Measurements from ENCODE around the gene APOBEC3B. TPM values are rescaled to one million over a fixed set of nuclear protein-coding genes. Genes with fewer than 3 reads are reported as not detected.

Gene APOBEC3B
- total RNA-seq, 2 experiments from 2014 or later = 1.7 to 31.9 TPM

DNA sequence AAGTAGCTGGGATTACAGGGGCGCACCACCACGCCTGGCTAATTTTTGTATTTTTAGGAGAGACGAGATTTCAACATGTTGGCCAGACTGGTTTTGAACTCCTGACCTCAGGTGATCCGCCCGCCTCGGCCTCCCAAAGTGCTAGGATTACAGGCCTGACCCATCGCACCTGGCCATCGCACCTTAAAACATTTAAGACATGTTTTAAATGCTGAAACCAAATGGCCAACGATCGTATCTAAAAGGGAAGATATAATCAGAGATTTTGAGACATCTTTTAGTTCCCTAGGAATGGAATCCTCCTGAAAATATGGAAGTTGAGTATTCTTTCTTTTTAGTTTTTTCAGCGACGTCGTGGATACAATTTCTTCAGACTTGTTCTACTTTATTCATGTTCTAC, 46.5 kb upstream of the APOBEC3B start:
- CTCF ChIA-PET (ENCODE audit: unreplicated experiment) = no interaction called here
- no TSS peak for BruUV-seq (replicated peaks)
- no peak for TF ChIP-seq EZH2phosphoT487 (IDR thresholded peaks at IDR 0.05; ENCODE audit: borderline replicate concordance, low read depth, low read length)
- TF ChIP-seq, protein P1, sequence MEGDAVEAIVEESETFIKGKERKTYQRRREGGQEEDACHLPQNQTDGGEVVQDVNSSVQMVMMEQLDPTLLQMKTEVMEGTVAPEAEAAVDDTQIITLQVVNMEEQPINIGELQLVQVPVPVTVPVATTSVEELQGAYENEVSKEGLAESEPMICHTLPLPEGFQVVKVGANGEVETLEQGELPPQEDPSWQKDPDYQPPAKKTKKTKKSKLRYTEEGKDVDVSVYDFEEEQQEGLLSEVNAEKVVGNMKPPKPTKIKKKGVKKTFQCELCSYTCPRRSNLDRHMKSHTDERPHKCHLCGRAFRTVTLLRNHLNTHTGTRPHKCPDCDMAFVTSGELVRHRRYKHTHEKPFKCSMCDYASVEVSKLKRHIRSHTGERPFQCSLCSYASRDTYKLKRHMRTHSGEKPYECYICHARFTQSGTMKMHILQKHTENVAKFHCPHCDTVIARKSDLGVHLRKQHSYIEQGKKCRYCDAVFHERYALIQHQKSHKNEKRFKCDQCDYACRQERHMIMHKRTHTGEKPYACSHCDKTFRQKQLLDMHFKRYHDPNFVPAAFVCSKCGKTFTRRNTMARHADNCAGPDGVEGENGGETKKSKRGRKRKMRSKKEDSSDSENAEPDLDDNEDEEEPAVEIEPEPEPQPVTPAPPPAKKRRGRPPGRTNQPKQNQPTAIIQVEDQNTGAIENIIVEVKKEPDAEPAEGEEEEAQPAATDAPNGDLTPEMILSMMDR (conservative IDR thresholded peaks at IDR 0.05; ENCODE audit: low read length) = no peak
- no peaks in the 10 kb centered on the region for H3K9me2 ChIP-seq (ENCODE audit: insufficient read depth, low read length)
- no peaks in the 10 kb centered on the region for H3K9me3 ChIP-seq (ENCODE audit: low read length)
- POLR2A ChIA-PET = no interaction called here
- no peaks in the 10 kb centered on the region for H4K20me1 ChIP-seq (ENCODE audit: insufficient read depth, low read length)
- H3K4me3 ChIP-seq (ENCODE audit: low read depth, low read length, poor library complexity, severe bottlenecking) = no peak overlapping the region
- H2AFZ ChIP-seq (ENCODE audit: low read length) = no peak overlapping the region
- no peaks in the 10 kb centered on the region for H3K36me3 ChIP-seq (ENCODE audit: insufficient read depth, low read length)
- no peak overlapping the region for H3K4me2 ChIP-seq (ENCODE audit: low read length)
- no peaks in the 10 kb centered on the region for H3K79me2 ChIP-seq (ENCODE audit: insufficient read depth, low read depth, low read length)
- H3K4me1 ChIP-seq (ENCODE audit: insufficient read depth, low read length, poor library complexity, severe bottlenecking) = no peaks in the 10 kb centered on the region
- H3K27ac ChIP-seq (ENCODE audit: low read depth, low read length, poor library complexity, severe bottlenecking) = no peak overlapping the region
- intact Hi-C loops (cut with micrococcal nuclease; ENCODE audit: unreplicated experiment) = no loop called here
- no peak for DNase-seq (ENCODE audit: low spot score)

- H4K20me1 ChIP-seq (ENCODE audit: insufficient read depth, low read length) = no peaks in the 10 kb centered on the region
- H3K4me3 ChIP-seq (ENCODE audit: low read depth, low read length, poor library complexity, severe bottlenecking) = no peak overlapping the region
- no peak overlapping the region for H2AFZ ChIP-seq (ENCODE audit: low read length)
- ChIA-PET POLR2A (no interaction called here), CTCF (ENCODE audit: unreplicated experiment) (no interaction called here)
- no peaks in the 10 kb centered on the region for H3K36me3 ChIP-seq (ENCODE audit: insufficient read depth, low read length)
- DNase-seq (ENCODE audit: low spot score) = no peak
- TF ChIP-seq, protein P1 (conservative IDR thresholded peaks at IDR 0.05; ENCODE audit: low read length) = no peak
- TF ChIP-seq EZH2phosphoT487 (IDR thresholded peaks at IDR 0.05; ENCODE audit: borderline replicate concordance, low read depth, low read length) = no peak
- H3K4me2 ChIP-seq (ENCODE audit: low read length) = no peak overlapping the region
- H3K4me1 ChIP-seq (ENCODE audit: insufficient read depth, low read length, poor library complexity, severe bottlenecking) = no peaks in the 10 kb centered on the region
- intact Hi-C loops (cut with micrococcal nuclease; ENCODE audit: unreplicated experiment) = no loop called here
- no peaks in the 10 kb centered on the region for H3K9me2 ChIP-seq (ENCODE audit: insufficient read depth, low read length)
- H3K9me3 ChIP-seq (ENCODE audit: low read length) = no peaks in the 10 kb centered on the region
- BruUV-seq (replicated peaks) = no TSS peak
- no peaks in the 10 kb centered on the region for H3K79me2 ChIP-seq (ENCODE audit: insufficient read depth, low read depth, low read length)
- H3K27ac ChIP-seq (ENCODE audit: low read depth, low read length, poor library complexity, severe bottlenecking) = no peak overlapping the region
Measured at GRCh38 chr22:38936562-38936961, 45.6 kb upstream of the APOBEC3B start.

- Histone ChIP-seq H3K4me1 (ENCODE audit: insufficient read depth, low read length, poor library complexity, severe bottlenecking) (no peaks in the 10 kb centered on the region), H3K4me3 (ENCODE audit: low read depth, low read length, poor library complexity, severe bottlenecking) (no peak overlapping the region), H3K9me2 (ENCODE audit: insufficient read depth, low read length) (no peaks in the 10 kb centered on the region), H3K4me2 (ENCODE audit: low read length) (no peak overlapping the region), H3K9me3 (ENCODE audit: low read length) (no peaks in the 10 kb centered on the region), H3K79me2 (ENCODE audit: insufficient read depth, low read depth, low read length) (no peaks in the 10 kb centered on the region), H2AFZ (ENCODE audit: low read length) (no peak overlapping the region), H3K36me3 (ENCODE audit: insufficient read depth, low read length) (no peaks in the 10 kb centered on the region), H4K20me1 (ENCODE audit: insufficient read depth, low read length) (no peaks in the 10 kb centered on the region), H3K27ac (ENCODE audit: low read depth, low read length, poor library complexity, severe bottlenecking) (no peak overlapping the region)
- no peak for DNase-seq (ENCODE audit: low spot score)
- BruUV-seq (replicated peaks) = no TSS peak
- intact Hi-C loops (cut with micrococcal nuclease; ENCODE audit: unreplicated experiment) = no loop called here
- TF ChIP-seq, protein P1 (conservative IDR thresholded peaks at IDR 0.05; ENCODE audit: low read length) = no peak
- TF ChIP-seq EZH2phosphoT487 (IDR thresholded peaks at IDR 0.05; ENCODE audit: borderline replicate concordance, low read depth, low read length) = no peak
- ChIA-PET POLR2A (no interaction called here), CTCF (ENCODE audit: unreplicated experiment) (no interaction called here)
Measured at GRCh38 chr22:38937036-38937435, 45.1 kb upstream of the APOBEC3B start.

Data from OCI-LY7 (cell line).